Aorta (tissue), 5 donors: ENCODE measurements around the gene ITSN2. TPM values are rescaled to one million over a fixed set of nuclear protein-coding genes. Genes with fewer than 3 reads are reported as not detected.

Experiments used
- ATAC-seq: fragments of 200-7000 bp; cut with Tn5 transposase; one replicate; pipeline ENCODE4 v1.9.1; 2022; ENCODE audit warnings: moderate library complexity; ENCODE audit not compliant: low FRiP score
- DNase-seq, 2 donors: peaks; one replicate each; pipeline ENCODE4 v3.0.0-alpha.2; 2020
- H3K27ac ChIP-seq, 2 donors: one replicate each; pipeline ENCODE4 v1.5.1; 2013; ENCODE audit warnings: low read length in 2 of 2, mild to moderate bottlenecking in 2 of 2, moderate library complexity in 2 of 2, control low read depth in 1 of 2, inconsistent platforms in 1 of 2, low read depth in 1 of 2
- H3K27me3 ChIP-seq, 2 donors: one replicate each; pipeline ENCODE4 v1.6.1; 2013; ENCODE audit warnings: control low read depth in 1 of 2, low read length in 1 of 2, mild to moderate bottlenecking in 1 of 2, moderate library complexity in 1 of 2; ENCODE audit not compliant: insufficient read depth in 2 of 2, control insufficient read depth in 1 of 2
- H3K36me3 ChIP-seq, 2 donors: one replicate each; pipeline ENCODE4 v1.6.1; 2013; ENCODE audit warnings: control low read depth in 1 of 2, low read length in 1 of 2, mild to moderate bottlenecking in 1 of 2; ENCODE audit not compliant: insufficient read depth in 2 of 2, control insufficient read depth in 1 of 2
- H3K4me1 ChIP-seq, 2 donors: one replicate each; pipeline ENCODE4 v1.6.1; 2013; ENCODE audit warnings: low read length in 2 of 2, control low read depth in 1 of 2, mild to moderate bottlenecking in 1 of 2, moderate library complexity in 1 of 2; ENCODE audit not compliant: insufficient read depth in 2 of 2, control insufficient read depth in 1 of 2
- H3K4me3 ChIP-seq, 2 donors: one replicate each; pipeline ENCODE4 v1.5.1; 2013; ENCODE audit warnings: low read length in 2 of 2, control low read depth in 1 of 2, mild to moderate bottlenecking in 1 of 2
- H3K9me3 ChIP-seq: one replicate; pipeline ENCODE4 v1.6.1; 2013; ENCODE audit warnings: mild to moderate bottlenecking, low read length; ENCODE audit not compliant: control insufficient read depth
- WGBS, 2 donors: extraction: QIAGEN DNeasy Blood & Tissue Kit; methylation state at CpG; one replicate each; pipeline ENCODE4 v1.1.7; 2013; 5-methylcytosine and 5-hydroxymethylcytosine counted together
- intact Hi-C, 2 donors: fragments of 100-400 bp; cut with DNase I; formaldehyde crosslinking; loops; one replicate each; pipeline versions ENCODE4 v1.14.2 to v1.15.0; 2022
- polyA plus RNA-seq, 2 donors: library from polyadenylated mRNA; stranded (reverse); fragments of 200-250 nt; gene quantifications; one replicate each; pipeline ENCODE4 v1.2.3, GENCODE V29; 2013
- total RNA-seq, 2 donors: library from RNA; stranded (reverse); fragmentation: NEBNext Ultra II Directional; extraction: Animal tissue kit (Norgen Biotek cat#: 25700); gene quantifications; one replicate each; pipeline ENCODE4 v1.2.1, GENCODE V29; 2021
- donor health status: healthy with polysubstance abuse.
- donor health status: Bipolar disorder and iron deficiency.
- donor health status: DM: no; HTN: no; CAD: no.
- donor health status: DM: no; HTN: no; CAD: no.
- donor health status: DM: yes; HTN: yes; CAD: no.

The ITSN2 gene
- total and polyA plus RNA-seq, 4 donors, result 20.5 to 87.0 (median 43.9) TPM

GRCh38 chr2:24400207-24400907 lies 40.0 kb upstream of the ITSN2 start:
- Histone ChIP-seq H3K36me3 (no peaks in the 10 kb centered on the region), H3K4me3 (no peak overlapping the region), H3K4me1 (no peaks in the 10 kb centered on the region), H3K27ac (no peak overlapping the region), H3K27me3 (peaks cover 0 to 1% of the 10 kb centered on the region in 2 donors), H3K9me3 (no peaks in the 10 kb centered on the region)
- DNase-seq (no peak), ATAC-seq (no peak)
- WGBS, 2 donors, result 91 to 94% methylated on average over 18 of the region's 18 CpGs
- intact Hi-C loops, result no loop called here

DNA sequence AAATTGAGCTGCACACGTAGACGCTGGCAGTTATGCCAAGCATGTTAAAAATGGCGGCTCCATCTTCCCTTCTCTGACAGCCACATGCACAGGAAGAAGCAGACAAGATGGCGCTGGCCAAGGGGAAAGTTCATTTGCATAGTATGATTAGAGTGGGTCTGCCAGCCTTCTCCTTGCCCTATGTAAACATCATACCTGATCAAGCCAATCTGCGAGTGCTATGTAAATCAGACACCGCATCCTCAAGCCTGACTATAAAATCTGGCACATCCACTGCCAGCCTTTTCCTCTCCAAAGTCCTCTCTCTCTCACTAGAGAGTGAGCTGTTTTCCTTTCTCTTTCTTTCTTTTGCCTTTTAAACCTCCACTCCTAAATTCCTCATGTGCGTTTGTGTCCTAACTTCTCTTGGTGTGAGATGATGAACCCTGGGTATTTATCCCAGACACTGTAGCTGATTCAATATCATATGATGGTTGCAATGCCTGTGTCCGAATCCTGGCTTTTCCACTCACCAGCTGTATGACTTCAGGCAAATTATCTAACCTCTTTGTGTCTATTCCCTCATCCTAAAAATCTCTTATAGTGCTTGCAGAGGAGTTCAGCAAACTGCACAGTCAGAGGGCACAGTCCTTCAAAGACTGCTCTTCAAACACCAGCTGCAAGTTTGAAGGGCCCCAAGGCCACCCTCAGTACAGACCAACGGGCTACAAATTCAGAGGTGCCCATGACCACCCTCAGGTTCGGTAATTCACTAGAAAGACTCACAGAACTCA lies 39.3 kb upstream of the ITSN2 start:
- Histone ChIP-seq H3K4me3 (no peak overlapping the region), H3K4me1 (no peaks in the 10 kb centered on the region), H3K9me3 (no peaks in the 10 kb centered on the region), H3K27me3 (peaks cover 0 to 1% of the 10 kb centered on the region in 2 donors), H3K27ac (no peak overlapping the region), H3K36me3 (no peaks in the 10 kb centered on the region)
- intact Hi-C loops, result no loop called here
- ATAC-seq, result no peak
- 83 to 86% methylated on average over 10 of the region's 10 CpGs for WGBS, 2 donors
- DNase-seq, result no peak

- Histone ChIP-seq H3K4me1 (no peaks in the 10 kb centered on the region), H3K9me3 (no peaks in the 10 kb centered on the region), H3K4me3 (no peak overlapping the region), H3K27me3 (no peaks in the 10 kb centered on the region), H3K27ac (no peak overlapping the region), H3K36me3 (no peaks in the 10 kb centered on the region)
- ATAC-seq, result no peak
- WGBS, 2 donors, result 80 to 83% methylated on average over 4 of the region's 4 CpGs
- DNase-seq, result no peak
- intact Hi-C loops, result no loop called here
These were observed 34.7 kb upstream of the ITSN2 start for GRCh38 chr2:24394998-24395397.

DNA sequence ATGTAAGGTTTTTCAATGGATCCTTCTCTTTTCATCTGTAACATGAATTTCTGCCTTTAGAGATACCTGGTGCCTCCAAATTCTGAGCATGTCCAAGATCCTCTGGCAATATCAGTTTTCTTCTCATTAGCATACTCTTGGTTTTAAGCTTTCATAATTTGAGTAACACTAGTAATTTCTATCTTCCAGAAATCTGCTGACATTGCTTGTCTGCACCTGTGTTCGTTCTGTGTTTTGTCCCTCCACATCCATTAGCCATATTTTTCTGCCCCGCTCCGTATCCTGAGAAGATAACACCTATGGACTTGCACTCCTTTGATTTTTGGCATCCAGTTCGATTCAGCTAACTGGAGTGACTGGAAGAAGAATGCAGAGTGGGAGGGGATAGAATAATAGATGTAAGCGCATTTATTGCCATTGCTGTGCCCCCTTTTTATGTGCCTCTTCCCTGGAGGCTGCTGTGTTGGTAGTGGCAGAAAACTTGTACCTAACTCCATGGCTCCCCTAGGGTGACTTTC lies 32.3 kb upstream of the ITSN2 start:
- H3K27ac ChIP-seq, result no peak overlapping the region
- H3K9me3 ChIP-seq, result no peaks in the 10 kb centered on the region
- no peaks in the 10 kb centered on the region for H3K27me3 ChIP-seq
- H3K36me3 ChIP-seq, result no peaks in the 10 kb centered on the region
- WGBS, 2 donors, result 81 to 83% methylated on average over 5 of the region's 5 CpGs
- intact Hi-C loops, result no loop called here
- DNase-seq, result no peak
- no peak for ATAC-seq
- H3K4me3 ChIP-seq, result no peak overlapping the region
- H3K4me1 ChIP-seq, result no peaks in the 10 kb centered on the region

- intact Hi-C loops, result loop anchor here in 1 of 2 donors (10.0 kb wide), 1 partner anchor 141 kb away; no protein-coding TSS in a partner anchor
- no peaks in the 10 kb centered on the region for H3K36me3 ChIP-seq
- DNase-seq (no peak), ATAC-seq (no peak)
- H3K27ac ChIP-seq, result no peak overlapping the region
- WGBS, 2 donors, result 93 to 94% methylated on average over 2 of the region's 2 CpGs
- H3K4me1 ChIP-seq, result no peaks in the 10 kb centered on the region
- H3K4me3 ChIP-seq, result no peak overlapping the region
- H3K9me3 ChIP-seq, result no peaks in the 10 kb centered on the region
- no peaks in the 10 kb centered on the region for H3K27me3 ChIP-seq
These were observed 25.0 kb upstream of the ITSN2 start for GRCh38 chr2:24385366-24385765.

DNA sequence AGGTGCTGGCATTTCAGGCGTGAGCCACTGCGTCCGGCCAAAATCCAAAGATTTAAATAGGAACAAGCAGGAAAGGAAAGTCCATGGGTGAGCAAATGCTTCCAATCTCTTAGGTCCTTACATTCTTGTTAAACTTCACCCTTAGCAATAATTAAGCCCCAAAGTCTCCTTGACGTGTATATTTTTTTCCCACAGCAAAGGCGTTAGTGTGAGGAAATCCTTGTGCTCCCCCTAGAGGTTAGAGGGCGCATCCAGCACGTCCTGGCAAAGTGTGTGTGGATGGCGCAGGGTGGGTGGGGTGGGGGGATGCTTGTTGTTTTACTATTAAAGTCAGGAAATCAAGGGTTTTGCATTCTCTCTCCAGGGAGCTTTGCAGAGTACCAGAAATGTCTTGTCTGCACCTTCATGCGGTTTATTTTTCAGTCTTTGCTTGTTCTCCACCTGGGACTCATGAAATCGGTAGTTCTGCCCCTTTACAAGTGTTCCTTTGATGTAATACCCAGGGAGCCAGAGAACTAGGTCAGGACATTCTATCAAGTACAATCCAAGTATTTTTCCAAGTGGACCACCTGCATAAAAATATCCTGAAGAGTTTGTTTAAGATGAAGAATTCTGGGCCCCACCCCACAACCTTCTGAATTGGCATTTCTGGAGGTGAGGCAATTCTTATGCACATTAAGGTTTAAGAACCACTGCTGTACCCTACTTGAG lies 22.2 kb upstream of the ITSN2 start:
- peak in 1 of 2 donors; percentile 62 for DNase-seq
- no peaks in the 10 kb centered on the region for H3K9me3 ChIP-seq
- no peaks in the 10 kb centered on the region for H3K27me3 ChIP-seq
- H3K4me3 ChIP-seq, result no peak overlapping the region
- no peak overlapping the region for H3K27ac ChIP-seq
- H3K36me3 ChIP-seq, result no peaks in the 10 kb centered on the region
- intact Hi-C loops, result loop anchor here (5.0 to 10.0 kb wide), 2 partner anchors 138 to 150 kb away; no protein-coding TSS in a partner anchor
- WGBS, 2 donors, result 12 to 15% methylated on average over 10 of the region's 10 CpGs
- peak; percentile 89 for ATAC-seq
- no peaks in the 10 kb centered on the region for H3K4me1 ChIP-seq

DNA sequence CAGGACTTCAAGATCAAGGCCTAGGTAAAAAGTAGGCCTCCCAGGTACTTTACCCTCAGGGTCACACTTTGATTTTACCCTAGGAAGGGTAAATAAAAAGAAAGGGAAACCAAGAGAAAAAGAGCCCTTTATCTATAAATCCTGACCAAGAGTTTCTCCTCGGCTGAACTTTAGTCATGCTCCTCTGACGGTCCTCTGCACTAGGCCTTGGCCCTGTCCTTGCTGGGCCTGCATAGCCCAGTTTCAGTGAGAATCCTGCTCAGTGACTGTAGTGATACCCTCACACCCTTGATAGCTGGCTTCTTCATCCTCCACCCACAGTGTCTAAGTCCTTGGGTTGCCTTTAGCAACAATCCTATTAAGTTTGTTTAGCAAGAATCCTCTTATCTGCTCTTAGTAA lies 20.5 kb upstream of the ITSN2 start:
- Histone ChIP-seq H3K4me3 (no peak overlapping the region), H3K4me1 (no peaks in the 10 kb centered on the region), H3K36me3 (no peaks in the 10 kb centered on the region), H3K9me3 (no peaks in the 10 kb centered on the region), H3K27ac (no peak overlapping the region), H3K27me3 (no peaks in the 10 kb centered on the region)
- intact Hi-C loops, result loop anchor here (5.0 to 10.0 kb wide), 2 partner anchors 136 to 149 kb away; no protein-coding TSS in a partner anchor
- peak; percentile 67 for ATAC-seq
- 71% methylated on average over 2 of the region's 2 CpGs for WGBS, 2 donors
- DNase-seq, result no peak

DNA sequence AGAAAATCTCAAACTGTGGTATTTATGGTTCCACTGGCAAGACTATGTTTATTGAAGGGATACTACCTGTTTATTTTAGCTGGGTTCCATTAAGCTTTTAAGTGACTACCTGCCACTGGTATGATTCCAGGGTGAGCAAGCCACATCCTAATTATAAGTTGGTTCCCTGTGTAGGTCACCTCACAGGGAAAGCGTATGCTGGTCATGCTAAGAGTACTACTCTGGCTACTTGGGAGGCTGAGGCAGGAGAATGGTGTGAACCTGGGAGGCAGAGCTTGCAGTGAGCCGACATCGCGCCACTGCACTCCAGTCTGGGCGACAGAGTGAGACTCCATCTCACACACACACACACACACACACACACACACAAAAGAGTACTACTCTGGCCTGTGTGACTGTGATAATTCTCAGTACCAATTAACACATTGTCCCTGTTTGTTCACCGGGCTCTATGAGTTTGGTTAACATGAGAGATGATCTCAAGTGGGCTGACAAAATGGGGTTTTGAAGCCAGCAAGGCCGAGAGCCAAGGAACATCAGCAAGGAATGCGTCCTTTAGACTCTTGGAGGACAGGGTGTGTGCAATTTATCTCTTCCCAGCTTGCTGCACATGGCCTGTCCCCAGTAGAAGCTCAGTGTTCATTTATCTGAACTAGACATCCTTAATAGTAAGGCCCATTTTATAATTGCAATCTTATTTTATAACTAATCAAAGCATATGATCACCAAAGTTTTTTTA lies 15.2 kb upstream of the ITSN2 start:
- ATAC-seq, result peak; percentile 29
- no peaks in the 10 kb centered on the region for H3K27me3 ChIP-seq
- H3K4me1 ChIP-seq, result no peaks in the 10 kb centered on the region
- H3K4me3 ChIP-seq, result no peak overlapping the region
- intact Hi-C loops, result no loop called here
- H3K27ac ChIP-seq, result no peak overlapping the region
- DNase-seq, result no peak
- 73 to 79% methylated on average over 6 to 8 of the region's 8 CpGs for WGBS, 2 donors
- H3K9me3 ChIP-seq, result no peaks in the 10 kb centered on the region
- no peaks in the 10 kb centered on the region for H3K36me3 ChIP-seq
